ENCODE measurements around the gene SUMO3. TPM values are rescaled to one million over a fixed set of nuclear protein-coding genes. Genes with fewer than 3 reads are reported as not detected.

SUMO3 gene
- total RNA-seq, 3 donors from 2014 or later = 64.2 to 64.8 (median 64.4) TPM

GRCh38 chr21:44822484-44823178 lies 4.8 kb upstream of the SUMO3 start:
- H3K36me3 ChIP-seq = no peaks in the 10 kb centered on the region
- no peaks in the 10 kb centered on the region for H3K4me1 ChIP-seq
- DNase-seq (ENCODE audit: low spot score in 2 of 2) = no peak
- intact Hi-C loops (cut with DNase I; ENCODE audit: low total_unique reads) = no loop called here
- no peaks in the 10 kb centered on the region for H3K27me3 ChIP-seq
- TF ChIP-seq POLR2A (IDR thresholded peaks at IDR 0.05) = no peak
- TF ChIP-seq CTCF (IDR thresholded peaks at IDR 0.05) = no peak
- no peak for TF ChIP-seq POLR2AphosphoS5 (IDR thresholded peaks at IDR 0.05)
- no peak overlapping the region for H3K4me3 ChIP-seq
- H3K27ac ChIP-seq = no peak overlapping the region
- peaks cover 19 to 54% of the 10 kb centered on the region in 2 donors for H3K9me3 ChIP-seq

- no peak overlapping the region for H3K4me3 ChIP-seq
- no peak overlapping the region for H3K27ac ChIP-seq
- H3K4me1 ChIP-seq = peaks cover 0 to 10% of the 10 kb centered on the region in 2 donors
- TF ChIP-seq POLR2A (IDR thresholded peaks at IDR 0.05) (no peak), POLR2AphosphoS5 (IDR thresholded peaks at IDR 0.05) (no peak), CTCF (IDR thresholded peaks at IDR 0.05) (no peak)
- H3K27me3 ChIP-seq = no peaks in the 10 kb centered on the region
- no peaks in the 10 kb centered on the region for H3K36me3 ChIP-seq
- H3K9me3 ChIP-seq = peaks cover 12 to 46% of the 10 kb centered on the region in 2 donors
- intact Hi-C loops (cut with DNase I; ENCODE audit: low total_unique reads) = no loop called here
- no peak for DNase-seq (ENCODE audit: low spot score in 2 of 2)
These were observed 3.0 kb upstream of the SUMO3 start for GRCh38 chr21:44820851-44821250.

GRCh38 chr21:44819283-44820243 lies 1.7 kb upstream of the SUMO3 start:
- no peak for TF ChIP-seq POLR2AphosphoS5 (IDR thresholded peaks at IDR 0.05)
- TF ChIP-seq CTCF (IDR thresholded peaks at IDR 0.05) = no peak
- no peak for TF ChIP-seq POLR2A (IDR thresholded peaks at IDR 0.05)
- Histone ChIP-seq H3K27me3 (no peaks in the 10 kb centered on the region), H3K9me3 (peaks cover 12 to 46% of the 10 kb centered on the region in 2 donors), H3K4me3 (no peak overlapping the region), H3K27ac (no peak overlapping the region), H3K4me1 (peaks cover 8 to 10% of the 10 kb centered on the region in 2 donors), H3K36me3 (no peaks in the 10 kb centered on the region)
- DNase-seq (ENCODE audit: low spot score in 2 of 2) = no peak
- intact Hi-C loops (cut with DNase I; ENCODE audit: low total_unique reads) = no loop called here

GRCh38 chr21:44818640-44819011 lies 764 bp upstream of the SUMO3 start:
- Histone ChIP-seq H3K9me3 (peaks cover 12 to 43% of the 10 kb centered on the region in 2 donors), H3K4me3 (peak overlapping the region; percentile 77 to 97 (median 82)), H3K27ac (peak overlapping the region; percentile 95 to 96), H3K4me1 (peaks cover 8 to 10% of the 10 kb centered on the region in 2 donors), H3K27me3 (no peaks in the 10 kb centered on the region), H3K36me3 (no peaks in the 10 kb centered on the region)
- TF ChIP-seq POLR2A (IDR thresholded peaks at IDR 0.05) (no peak), CTCF (IDR thresholded peaks at IDR 0.05) (no peak), POLR2AphosphoS5 (IDR thresholded peaks at IDR 0.05) (no peak)
- intact Hi-C loops (cut with DNase I; ENCODE audit: low total_unique reads) = no loop called here
- no peak for DNase-seq (ENCODE audit: low spot score in 2 of 2)

GRCh38 chr21:44817506-44817880 lies 369 bp downstream of the SUMO3 start:
- no peaks in the 10 kb centered on the region for H3K27me3 ChIP-seq
- intact Hi-C loops (cut with DNase I; ENCODE audit: low total_unique reads) = no loop called here
- DNase-seq (ENCODE audit: low spot score in 2 of 2) = peak; percentile 84 to 96
- H3K36me3 ChIP-seq = no peaks in the 10 kb centered on the region
- H3K9me3 ChIP-seq = peaks cover 5 to 32% of the 10 kb centered on the region in 2 donors
- peaks cover 8 to 10% of the 10 kb centered on the region in 2 donors for H3K4me1 ChIP-seq
- peak overlapping the region; percentile 95 to 96 for H3K27ac ChIP-seq
- TF ChIP-seq POLR2A (IDR thresholded peaks at IDR 0.05) = no peak
- no peak for TF ChIP-seq CTCF (IDR thresholded peaks at IDR 0.05)
- no peak for TF ChIP-seq POLR2AphosphoS5 (IDR thresholded peaks at IDR 0.05)
- peak overlapping the region; percentile 77 to 97 (median 82) for H3K4me3 ChIP-seq
